HG03558 (cell line): ENCODE measurements around the gene INPP4A.
A peak's percentile ranks its signal among the peaks of the same experiment; 100 is the strongest.
"Not testable (repeated sequence)": the region's sequence is repeated elsewhere in the genome, so short reads cannot be mapped to it uniquely, and the experiment has no call there.

ENCODE experiments used
- ATAC-seq: cut with Tn5 transposase; IDR thresholded peaks from one replicate; pipeline ENCODE4 v1.9.1; 2021; ENCODE audit warnings: moderate number of reproducible peaks; ENCODE audit not compliant: unreplicated experiment; ENCODE audit errors: extremely low read depth

Gene INPP4A

DNA sequence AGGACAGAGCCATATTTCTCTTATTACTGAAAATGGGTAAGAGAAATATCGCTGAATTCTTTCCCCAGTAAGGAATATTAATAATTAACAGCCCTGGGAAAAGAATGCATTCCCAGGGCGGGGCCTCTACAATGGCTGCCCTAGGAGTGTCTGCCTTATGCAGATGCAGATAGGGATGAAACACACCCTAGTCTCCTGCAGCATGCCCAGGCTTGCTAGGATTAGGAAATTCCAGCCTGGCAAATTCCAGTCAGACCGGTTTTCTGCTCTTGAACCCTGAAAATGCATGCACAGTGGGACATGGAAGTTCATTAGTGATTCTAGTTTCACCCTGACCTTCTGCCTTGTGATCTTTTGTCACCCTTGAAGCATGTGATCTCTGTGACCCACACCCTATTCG, 9.0 kb upstream of the INPP4A start:
- ATAC-seq, result not testable (repeated sequence)

DNA sequence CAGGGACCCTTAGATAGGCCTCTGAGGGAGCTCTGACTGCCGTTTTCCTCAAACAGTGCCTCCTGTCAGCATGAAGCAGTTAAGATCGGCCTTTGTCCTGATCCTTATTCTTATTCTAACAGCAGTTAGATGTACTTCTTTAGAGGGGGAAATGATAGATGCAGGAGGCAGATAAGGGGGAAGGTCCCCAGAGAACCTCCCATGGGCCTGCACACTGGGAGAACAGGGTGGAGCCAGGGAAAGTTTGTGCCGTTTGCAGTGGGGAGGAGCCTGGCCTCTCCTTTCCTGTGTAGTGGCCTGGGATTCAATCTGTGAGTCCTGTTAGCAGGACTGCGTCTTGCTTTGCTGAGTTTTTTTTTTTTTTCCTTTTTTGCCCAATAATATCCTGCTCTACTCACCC, 7.9 kb upstream of the INPP4A start:
- ATAC-seq, result no peak

- peak; percentile 49 for ATAC-seq
These were observed 6.2 kb upstream of the INPP4A start for GRCh38 chr2:98438190-98439133.

DNA sequence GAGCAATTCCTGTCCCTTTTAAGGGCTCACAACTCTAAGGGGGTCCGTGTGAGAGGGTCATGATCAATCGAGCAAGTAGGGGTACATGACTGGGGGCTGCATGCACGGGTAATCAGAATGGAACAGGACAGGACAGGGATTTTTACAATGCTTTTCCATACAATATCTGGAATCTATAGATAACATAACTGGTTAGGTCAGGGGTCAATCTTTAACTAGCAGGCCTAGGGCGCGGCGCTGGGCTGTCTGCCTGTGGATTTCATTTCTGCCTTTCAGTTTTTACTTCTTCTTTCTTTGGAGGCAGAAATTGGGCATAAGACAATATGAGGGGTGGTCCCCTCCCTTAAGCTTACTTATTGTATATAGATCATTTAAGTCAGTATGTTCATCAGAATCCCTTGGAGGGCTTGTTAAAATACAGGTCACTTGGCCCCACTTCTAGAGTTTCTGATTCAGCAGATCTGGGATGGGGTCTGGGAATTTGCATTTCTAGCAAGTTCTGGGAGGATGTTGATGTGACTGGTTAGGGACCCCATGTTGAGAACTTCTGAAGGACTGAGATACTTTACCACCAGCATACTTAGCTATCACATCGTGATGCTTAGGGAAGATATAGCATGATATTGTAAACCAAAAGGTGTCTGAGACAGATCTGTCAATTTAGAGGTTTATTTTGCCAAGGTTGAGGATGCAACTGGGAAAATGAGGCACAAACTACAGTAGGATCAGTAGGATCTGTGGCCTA, 2.8 kb upstream of the INPP4A start:
- ATAC-seq, result no peak

DNA sequence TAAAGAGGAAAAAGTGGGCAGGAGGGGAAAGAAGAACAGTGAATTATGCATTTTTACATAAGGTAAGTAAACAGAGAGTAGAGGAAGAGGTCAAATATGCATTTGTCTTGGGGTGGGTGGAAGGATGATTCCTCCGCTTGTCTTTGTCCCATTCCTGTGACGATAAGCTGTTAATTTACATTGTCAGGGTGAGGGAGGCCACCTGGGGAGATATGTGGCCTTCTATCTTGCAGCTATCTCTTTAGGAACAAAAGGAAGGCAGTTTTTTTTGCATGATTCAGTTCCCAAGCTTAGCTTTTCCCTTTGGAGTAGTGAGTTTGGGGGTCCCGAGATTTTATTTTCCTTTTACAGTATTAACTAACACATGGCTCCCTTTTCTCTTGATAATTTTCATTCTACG, 2.2 kb upstream of the INPP4A start:
- no peak for ATAC-seq

- ATAC-seq, result no peak
These were observed 572 bp downstream of the INPP4A start for GRCh38 chr2:98445177-98445682.

DNA sequence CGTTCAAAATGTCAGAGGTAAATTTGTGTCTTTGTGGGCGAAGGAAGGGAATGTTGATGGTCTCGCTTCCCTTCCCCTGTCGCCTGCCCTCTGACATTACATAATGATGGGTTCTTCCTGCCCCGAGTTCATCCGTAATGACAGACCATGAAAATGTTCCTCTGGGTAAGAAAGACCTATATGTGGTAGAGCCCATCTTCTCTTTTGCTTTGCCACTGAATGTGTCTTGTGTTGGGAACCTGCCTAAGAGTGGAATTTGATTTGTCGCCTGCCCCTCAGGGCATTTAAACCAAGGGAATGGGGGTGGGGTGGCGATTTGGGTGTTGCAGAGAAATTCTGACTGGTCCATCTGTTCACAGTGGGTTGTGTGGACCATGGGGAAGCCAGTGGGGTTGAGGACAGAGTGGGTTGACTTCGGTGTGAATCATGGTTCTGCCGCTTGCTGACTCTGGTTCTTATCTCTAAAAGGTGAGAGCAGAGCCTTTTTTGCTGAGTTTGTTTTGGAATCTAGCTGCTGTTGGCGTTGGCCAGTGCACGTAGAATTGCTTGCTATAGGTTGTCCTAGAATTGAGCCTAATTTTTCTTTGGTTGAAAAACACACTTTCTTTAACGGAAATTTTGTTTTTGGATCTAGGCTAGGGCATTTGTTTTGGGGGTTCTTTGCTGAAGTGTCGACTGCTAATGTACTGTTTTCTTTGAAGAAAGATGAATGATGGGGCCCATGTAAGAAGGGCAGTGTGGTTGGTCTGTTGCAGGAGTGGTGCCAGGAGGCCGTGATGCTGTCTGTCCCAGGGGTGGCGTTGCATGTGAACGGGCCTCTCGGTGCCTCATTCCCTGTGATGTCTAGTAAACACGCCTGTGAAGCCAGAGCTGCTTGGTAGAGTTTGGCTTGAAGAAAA, 1.3 kb downstream of the INPP4A start:
- no peak for ATAC-seq

DNA sequence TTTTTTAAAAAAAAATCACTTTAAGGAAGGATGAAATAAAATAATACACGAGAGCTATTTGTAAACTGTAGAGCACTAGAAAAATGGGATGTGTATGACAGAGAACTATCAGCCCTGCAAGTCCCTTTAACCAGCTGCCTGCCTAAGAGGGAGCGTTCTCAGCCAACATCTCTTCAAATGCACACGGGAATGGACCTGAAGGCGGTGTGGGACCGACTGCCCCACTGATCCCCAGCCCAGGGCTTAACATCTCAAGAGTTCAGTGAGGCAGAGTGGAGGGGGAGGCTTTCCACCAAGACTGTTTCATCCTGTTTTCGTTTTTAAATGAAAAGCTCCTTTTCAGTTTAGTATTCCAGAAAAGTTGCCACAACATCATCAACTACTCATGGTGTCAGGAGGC, 2.2 kb downstream of the INPP4A start:
- ATAC-seq, result no peak

GRCh38 chr2:98448441-98449145, 3.9 kb downstream of the INPP4A start:
- no peak for ATAC-seq

DNA sequence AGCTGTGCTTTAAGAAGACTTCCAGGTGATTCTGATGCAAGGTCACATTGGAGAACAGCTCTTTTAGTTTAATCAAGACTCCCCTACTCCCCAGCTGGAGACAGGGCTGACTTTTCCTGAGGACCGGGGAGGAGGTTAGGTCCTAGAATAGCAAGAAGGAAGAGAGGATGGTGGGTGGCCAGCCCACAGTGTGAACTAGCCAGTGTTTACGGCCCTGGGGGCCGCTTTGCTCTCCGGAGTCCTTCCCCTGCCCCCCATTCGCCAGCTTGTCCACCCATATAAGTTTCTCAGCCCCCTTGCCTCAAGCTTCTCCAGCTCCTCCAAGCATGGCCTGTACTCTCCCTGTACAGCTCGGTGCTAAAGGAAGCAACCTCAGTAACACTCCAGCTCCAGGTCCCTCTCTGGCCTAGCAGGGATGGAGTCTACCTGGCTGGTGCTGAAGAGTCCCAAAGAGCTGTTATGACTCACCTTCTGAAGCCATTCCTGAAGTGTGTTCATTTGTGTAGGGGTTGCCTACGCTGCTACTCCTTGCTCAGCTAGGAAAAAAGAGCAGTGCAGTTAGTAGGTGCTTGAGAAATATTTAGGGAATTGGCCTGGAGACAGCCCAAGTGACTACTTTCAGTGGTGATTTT, 7.9 kb downstream of the INPP4A start:
- no peak for ATAC-seq

DNA sequence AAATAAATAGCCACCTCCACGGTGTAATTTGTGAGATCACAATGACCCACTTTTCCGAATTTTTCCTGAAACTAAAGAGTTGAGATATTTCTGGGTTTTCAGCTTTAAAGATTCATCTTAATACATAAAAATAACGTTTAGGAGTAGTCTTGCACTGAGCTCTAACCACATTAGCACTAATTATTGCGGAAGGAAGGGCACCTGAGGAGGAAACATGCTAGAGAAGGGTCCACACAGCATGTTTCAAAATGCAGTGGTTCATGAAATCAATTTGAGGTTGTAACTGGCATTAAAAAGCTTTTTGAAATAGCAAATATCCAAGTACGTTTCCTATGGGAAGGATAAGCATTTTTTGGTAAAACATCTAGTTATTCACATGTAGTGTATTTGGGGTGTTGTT, 8.4 kb downstream of the INPP4A start:
- no peak for ATAC-seq

GRCh38 chr2:98453531-98453930, 8.9 kb downstream of the INPP4A start:
- ATAC-seq, result no peak

- ATAC-seq, result no peak
These were observed 9.4 kb downstream of the INPP4A start for GRCh38 chr2:98454073-98454472.

DNA sequence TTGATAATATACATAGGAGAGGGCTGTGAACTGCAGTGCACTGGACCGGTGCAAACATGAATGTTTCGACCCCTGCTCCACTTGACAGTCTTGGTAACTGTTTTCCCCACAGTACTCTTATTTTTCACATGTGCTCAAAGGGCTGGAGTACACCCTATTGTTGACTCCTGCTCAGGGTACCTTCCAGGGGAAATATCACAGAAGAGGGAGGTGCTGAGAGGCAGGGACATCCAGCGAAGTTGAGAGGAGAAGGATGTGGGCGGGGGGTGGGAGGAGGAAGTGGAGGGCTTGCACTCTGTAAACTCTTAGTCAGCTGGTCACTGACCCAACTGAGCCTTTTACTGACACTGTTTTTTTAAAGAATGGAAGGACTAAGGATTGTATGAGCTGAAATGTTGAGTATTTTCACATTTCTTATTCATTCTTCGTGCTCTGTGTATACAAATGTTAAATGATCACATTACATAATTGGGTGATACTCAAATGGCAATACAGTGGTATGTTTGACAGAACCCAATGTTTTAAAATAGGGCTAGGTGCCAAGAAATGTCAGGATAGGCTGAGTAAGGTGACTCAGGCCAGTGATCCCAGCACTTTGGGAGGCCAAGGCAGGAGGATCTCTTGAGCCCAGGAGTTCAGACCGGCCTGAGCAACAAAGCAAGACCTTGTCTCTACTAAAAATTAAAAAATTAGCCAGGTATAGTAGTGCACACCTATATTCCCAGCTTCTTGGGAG, 10.0 kb downstream of the INPP4A start:
- ATAC-seq, result no peak

GRCh38 chr2:98455494-98455976, 10.9 kb downstream of the INPP4A start:
- ATAC-seq, result no peak

DNA sequence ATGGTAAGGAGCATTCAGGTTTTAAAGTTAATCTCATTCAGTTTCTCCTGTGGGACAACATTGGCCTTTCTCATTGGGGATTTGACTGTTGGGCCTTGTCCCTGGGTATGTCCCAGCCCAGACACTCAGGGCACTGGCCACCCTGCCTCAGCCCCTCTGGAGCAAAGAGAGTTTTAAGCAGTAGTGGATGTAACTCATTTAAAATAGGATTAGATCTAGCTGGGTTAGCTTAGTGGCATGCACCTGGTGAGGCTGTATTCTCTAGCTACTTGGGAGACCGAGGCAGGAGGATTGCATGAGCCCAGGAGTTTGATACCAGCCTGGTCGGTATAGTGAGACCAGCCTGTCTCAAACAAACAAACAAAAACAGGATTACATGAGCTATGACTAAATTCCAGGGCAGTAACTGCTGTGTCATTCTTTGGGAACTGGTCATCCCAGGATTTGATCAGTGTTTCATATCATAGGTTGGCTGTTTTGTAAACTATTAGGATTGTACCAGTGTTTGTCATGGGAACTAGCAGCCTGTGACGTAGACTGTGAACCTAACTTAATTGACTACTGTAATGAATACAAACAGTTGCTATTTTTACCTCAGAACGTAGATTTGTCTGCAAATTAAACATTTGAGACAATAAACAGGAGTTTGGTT, 12.5 kb downstream of the INPP4A start:
- no peak for ATAC-seq

DNA sequence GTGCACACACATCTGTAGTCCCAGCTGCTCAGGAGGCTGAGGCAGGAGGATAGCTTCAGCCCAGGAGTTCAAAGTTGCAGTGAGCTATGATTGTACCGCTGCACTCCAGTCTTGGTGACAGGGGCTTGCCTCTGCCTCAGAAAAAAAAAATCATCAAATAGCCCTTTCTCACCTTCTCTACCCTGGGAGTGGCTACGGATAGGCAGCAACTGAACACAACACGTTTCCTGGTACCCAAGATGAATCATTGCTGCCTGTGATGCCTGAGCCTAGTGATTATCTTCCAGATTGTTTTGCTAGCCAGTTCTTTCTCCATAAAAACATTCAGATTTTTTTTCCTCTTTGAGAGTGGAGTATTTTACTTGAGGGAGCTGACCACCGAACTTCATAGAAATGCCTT, 13.5 kb downstream of the INPP4A start:
- ATAC-seq, result no peak
